ENCODE results near the gene GALNT18.

GALNT18 gene

DNA sequence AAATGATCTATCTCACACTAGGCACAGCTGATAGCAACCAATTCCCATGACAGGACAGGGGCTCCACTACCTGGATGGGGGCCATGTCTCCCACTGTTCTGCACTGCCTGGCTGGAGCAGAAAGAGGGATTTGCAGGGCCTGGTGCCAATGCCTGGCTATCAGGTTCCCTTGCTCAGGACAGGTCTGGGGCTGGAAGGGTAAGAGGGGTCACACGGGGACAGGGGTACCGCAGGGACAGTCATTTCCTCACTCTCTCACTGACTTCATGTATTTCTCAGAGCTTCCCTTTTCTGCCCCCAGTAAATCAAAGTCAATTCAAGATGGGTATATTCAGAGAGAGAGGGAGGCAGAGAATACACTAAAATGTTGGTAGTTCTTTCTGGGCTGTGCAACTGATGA, 149.7 kb downstream of the GALNT18 start:
- no peak for DNase-seq (ENCODE audit: low read depth)
- no peak overlapping the region for H3K4me3 ChIP-seq (ENCODE audit: low read depth, low read length)
- in situ Hi-C loops (cut with HindIII; ENCODE audit: low sequenced_read_pairs): no loop called here
- TF ChIP-seq, protein P1, sequence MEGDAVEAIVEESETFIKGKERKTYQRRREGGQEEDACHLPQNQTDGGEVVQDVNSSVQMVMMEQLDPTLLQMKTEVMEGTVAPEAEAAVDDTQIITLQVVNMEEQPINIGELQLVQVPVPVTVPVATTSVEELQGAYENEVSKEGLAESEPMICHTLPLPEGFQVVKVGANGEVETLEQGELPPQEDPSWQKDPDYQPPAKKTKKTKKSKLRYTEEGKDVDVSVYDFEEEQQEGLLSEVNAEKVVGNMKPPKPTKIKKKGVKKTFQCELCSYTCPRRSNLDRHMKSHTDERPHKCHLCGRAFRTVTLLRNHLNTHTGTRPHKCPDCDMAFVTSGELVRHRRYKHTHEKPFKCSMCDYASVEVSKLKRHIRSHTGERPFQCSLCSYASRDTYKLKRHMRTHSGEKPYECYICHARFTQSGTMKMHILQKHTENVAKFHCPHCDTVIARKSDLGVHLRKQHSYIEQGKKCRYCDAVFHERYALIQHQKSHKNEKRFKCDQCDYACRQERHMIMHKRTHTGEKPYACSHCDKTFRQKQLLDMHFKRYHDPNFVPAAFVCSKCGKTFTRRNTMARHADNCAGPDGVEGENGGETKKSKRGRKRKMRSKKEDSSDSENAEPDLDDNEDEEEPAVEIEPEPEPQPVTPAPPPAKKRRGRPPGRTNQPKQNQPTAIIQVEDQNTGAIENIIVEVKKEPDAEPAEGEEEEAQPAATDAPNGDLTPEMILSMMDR (IDR thresholded peaks at IDR 0.05; ENCODE audit: low read depth, low read length, missing control alignments): no peak

DNA sequence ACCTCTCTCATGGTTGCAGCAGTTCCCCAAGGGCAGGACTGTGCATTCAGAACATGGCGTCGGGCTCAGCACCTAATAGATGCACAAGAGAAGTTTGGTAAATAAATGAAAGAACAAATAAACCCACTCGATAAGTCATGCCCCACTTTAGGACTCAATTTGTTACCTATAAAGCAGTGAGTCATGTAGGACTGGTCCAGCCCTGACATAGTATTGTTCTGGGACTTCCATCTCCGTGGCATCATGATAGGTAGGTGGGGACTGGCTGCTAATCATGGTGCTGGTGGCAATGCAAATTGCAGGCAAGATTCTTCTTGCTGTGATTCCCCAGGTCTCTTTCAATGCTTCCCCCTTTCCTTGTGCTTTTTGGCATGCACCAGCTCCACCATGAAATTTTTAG, 150.6 kb downstream of the GALNT18 start:
- in situ Hi-C loops (cut with HindIII; ENCODE audit: low sequenced_read_pairs): no loop called here
- DNase-seq (ENCODE audit: low read depth): no peak
- TF ChIP-seq, protein P1 (IDR thresholded peaks at IDR 0.05; ENCODE audit: low read depth, low read length, missing control alignments): no peak
- H3K4me3 ChIP-seq (ENCODE audit: low read depth, low read length): no peak overlapping the region

DNA sequence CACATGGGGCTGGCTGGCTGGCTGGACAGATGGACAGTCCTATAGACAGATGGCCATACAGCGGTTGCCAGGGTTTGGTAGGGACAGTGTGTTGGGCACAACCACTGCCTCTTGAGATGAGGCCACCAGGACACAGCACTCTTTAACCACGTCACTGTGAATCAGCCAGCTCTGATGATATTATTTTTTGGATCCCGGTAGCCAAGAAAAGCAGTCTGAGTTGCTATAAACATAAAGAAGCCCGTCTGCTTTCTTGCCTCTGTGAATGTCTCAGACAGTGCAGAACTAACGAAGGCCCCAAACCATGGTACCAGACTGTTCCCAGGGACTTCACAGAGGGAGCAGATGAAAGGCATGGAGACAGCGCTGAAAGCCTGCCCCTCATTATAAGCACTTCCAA, 152.9 kb downstream of the GALNT18 start:
- H3K4me3 ChIP-seq (ENCODE audit: low read depth, low read length): no peak overlapping the region
- TF ChIP-seq, protein P1 (IDR thresholded peaks at IDR 0.05; ENCODE audit: low read depth, low read length, missing control alignments): no peak
- DNase-seq (ENCODE audit: low read depth): no peak
- in situ Hi-C loops (cut with HindIII; ENCODE audit: low sequenced_read_pairs): no loop called here

DNA sequence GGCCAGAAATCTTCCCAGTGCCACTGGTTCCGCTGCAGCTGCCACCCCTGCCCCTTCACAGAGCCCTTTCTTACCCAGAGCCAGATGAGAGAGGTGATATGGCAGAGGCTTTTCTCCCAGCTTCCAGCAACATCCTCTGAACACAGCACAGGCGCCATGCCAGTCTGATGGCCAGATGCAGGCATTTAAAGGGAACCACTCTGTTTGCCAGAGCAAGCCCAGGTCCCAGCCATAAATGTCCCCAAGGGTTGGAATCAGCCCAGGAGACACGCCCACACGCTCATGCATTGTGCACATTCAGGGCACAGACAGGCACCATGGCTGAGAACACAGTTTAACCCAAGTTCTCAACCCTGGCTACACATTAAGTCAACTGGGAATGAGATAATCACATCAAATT, 154.5 kb downstream of the GALNT18 start:
- no peak overlapping the region for H3K4me3 ChIP-seq (ENCODE audit: low read depth, low read length)
- TF ChIP-seq, protein P1 (IDR thresholded peaks at IDR 0.05; ENCODE audit: low read depth, low read length, missing control alignments): no peak
- no peak for DNase-seq (ENCODE audit: low read depth)
- in situ Hi-C loops (cut with HindIII; ENCODE audit: low sequenced_read_pairs): no loop called here

DNA sequence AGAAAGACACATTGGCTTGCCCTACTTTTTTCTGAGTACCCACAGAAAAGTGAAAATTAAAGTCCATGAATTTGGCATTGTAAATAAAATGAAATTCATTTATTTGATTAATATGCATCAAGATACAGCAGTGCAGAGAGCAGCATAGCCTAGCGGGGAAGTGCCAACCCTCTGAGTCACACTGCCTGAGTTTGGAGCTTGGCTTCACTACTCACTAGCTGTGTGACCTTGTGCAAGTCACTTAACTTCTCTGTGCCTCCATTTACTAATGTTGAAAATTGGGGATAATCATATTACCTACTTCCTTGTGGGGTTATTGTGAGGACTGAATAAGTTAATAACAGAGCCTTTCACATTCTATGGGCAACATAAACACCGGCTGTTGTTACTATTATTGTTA, 157.2 kb downstream of the GALNT18 start:
- no peak for DNase-seq (ENCODE audit: low read depth)
- in situ Hi-C loops (cut with HindIII; ENCODE audit: low sequenced_read_pairs): no loop called here
- TF ChIP-seq, protein P1 (IDR thresholded peaks at IDR 0.05; ENCODE audit: low read depth, low read length, missing control alignments): no peak
- H3K4me3 ChIP-seq (ENCODE audit: low read depth, low read length): no peak overlapping the region

DNA sequence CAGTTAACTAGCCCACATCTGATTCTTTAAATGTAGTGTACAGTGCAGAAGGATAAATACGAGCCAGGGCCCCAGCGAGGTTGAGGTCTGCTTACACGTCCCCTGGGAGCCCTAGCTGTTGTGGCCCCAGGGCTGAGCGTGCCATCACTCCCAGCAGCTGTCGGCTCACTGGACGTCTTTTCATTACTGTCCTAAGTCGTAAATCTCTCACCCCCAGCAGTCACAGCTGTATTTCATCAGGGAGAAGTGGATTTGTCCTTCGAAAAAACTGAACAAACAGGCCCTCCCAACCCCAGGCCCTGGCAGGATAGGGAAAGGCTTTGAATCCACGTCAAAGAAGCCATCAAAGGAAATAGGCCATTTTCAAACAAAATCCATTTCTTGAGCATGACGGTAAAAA, 158.4 kb downstream of the GALNT18 start:
- TF ChIP-seq, protein P1 (IDR thresholded peaks at IDR 0.05; ENCODE audit: low read depth, low read length, missing control alignments): no peak
- H3K4me3 ChIP-seq (ENCODE audit: low read depth, low read length): no peak overlapping the region
- in situ Hi-C loops (cut with HindIII; ENCODE audit: low sequenced_read_pairs): no loop called here
- no peak for DNase-seq (ENCODE audit: low read depth)

DNA sequence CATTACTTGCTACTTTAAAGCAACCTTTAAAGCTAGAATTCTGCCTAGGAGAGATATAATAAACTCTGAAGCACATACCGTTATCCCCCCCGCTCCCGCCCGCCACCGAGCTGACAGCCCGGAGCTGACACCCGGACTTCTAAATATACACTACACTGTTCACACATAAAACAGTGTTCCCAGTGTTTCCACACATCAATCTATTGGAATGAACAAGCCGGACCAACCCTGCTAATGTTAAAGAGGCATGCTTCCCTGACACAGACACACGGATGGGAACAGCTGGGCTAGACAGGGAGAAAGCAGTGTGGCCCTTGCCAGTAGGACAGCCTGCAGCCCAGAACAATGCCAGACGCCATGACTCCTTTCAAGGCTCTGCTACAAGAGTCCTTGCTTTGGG, 160.3 kb downstream of the GALNT18 start:
- in situ Hi-C loops (cut with HindIII; ENCODE audit: low sequenced_read_pairs): no loop called here
- DNase-seq (ENCODE audit: low read depth): no peak
- H3K4me3 ChIP-seq (ENCODE audit: low read depth, low read length): no peak overlapping the region
- TF ChIP-seq, protein P1 (IDR thresholded peaks at IDR 0.05; ENCODE audit: low read depth, low read length, missing control alignments): no peak

All from astrocyte of the cerebellum (primary cell).